Heart left ventricle (tissue), 13 donors: ENCODE measurements around the gene RANGAP1.

Experiments used
- CTCF ChIP-seq, 12 donors: fragments of 200-600 bp; sonication (generic) in 4 of 12; IDR thresholded peaks; one replicate each; pipeline versions ENCODE4 v1.5.0 to v1.8.0; 2018 to 2022; ENCODE audit warnings: antibody characterized with exemption in 12 of 12, mild to moderate bottlenecking in 5 of 12
- POLR2A ChIP-seq, 2 donors: fragments of 450-650 bp; IDR thresholded peaks; one replicate each; pipeline ENCODE4 v1.6.1; 2017; ENCODE audit warnings: antibody characterized with exemption in 2 of 2, mild to moderate bottlenecking in 2 of 2, moderate library complexity in 2 of 2
- donor health status: ischemic (EF 13 %, LVEDD 7.1; RV severe dilation, severe dysfunction).
- donor health status: DM: no; HTN: yes; CAD: no.
- donor health status: DM: no; HTN: no; CAD: no.
- donor health status: ischemic (EF 25% LVEDD 6.9; RV normal size, moderate dysfunction).
- donor health status: ischemic (EF 25% LVEDD 5.7; RV mildly dilated, moderate dysfunction).
- donor health status: ischemic (EF 35%, LVEDD 5.7; RV mildly dilated, moderate dysfunction).
- donor health status: nonischemic (EF 11% LVEDD 7.7; RV severe dilation, severe dysfunction).
- donor health status: DM: yes; HTN: yes; CAD: no.
- donor health status: PGD.
- donor health status: ischemic (EF 29% LVEDD 5.4; RV normal size, mild dysfunction).
- donor health status: nonischemic (EF 23%, LVEDD 6.1; RV moderate dilation, normal function).

- TF ChIP-seq POLR2A (IDR thresholded peaks at IDR 0.05) (no peak), CTCF (IDR thresholded peaks at IDR 0.05) (no peak)
Measured at GRCh38 chr22:41330169-41330568, 44.2 kb upstream of the RANGAP1 start.
